22Rv1 (cell line): Measurements from ENCODE around the gene DIPK1B.

Experiments used
- H3K27ac ChIP-seq: fragments of 450-650 bp; 2 replicates; pipeline ENCODE4 v1.5.1; 2017
- CTCF ChIP-seq: fragments of 450-650 bp; IDR thresholded peaks from 2 replicates; pipeline ENCODE4 v1.5.1; 2017; ENCODE audit warnings: mild to moderate bottlenecking
- ZFX ChIP-seq: fragments of 450-650 bp; IDR thresholded peaks from 2 replicates; pipeline ENCODE4 v1.6.1; 2017; ENCODE audit warnings: antibody characterized with exemption, borderline replicate concordance

DIPK1B gene

DNA sequence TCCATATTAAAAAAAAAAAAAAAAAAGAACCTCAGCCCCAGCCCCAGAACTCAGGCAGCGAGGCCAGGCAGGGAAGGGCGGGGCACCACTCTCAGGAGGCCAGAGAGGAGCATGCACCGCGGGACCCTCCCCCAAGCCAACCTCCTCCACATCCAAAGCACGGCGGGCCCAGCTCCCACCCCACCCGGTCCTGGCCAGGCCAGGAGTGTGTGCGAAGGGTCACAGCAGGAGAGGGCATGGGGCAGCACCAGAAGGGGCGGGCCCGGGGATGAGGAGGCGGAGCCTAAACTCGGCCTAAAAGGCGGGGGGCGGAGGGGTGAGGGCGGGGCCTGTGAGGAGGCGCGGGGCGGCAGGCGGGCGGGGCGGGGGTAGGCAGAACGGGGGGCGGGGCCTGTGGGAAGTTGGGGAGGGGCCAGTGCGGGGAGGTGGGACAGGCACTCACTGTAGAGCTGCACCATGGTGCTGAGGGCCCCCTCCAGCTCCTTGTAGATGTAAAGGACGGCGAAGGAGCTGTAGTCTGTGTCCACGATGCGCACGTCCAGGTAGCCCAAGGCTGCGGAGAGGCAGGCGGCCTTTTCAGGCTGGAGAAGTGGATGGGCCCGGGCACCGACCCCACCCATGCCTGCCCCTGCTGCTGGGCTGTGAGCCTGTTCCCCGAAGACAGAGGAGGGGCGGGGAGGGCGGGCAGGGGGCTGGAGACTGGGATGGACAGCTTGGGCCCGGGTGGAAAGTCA is 50.7 kb downstream of the DIPK1B start:
- H3K27ac ChIP-seq, result peak overlapping the region; percentile 40; the same call in 1 of the 2 replicates
- TF ChIP-seq ZFX (no peak), CTCF (0 out of 2 replicates have a peak, but pooled peaks have one; percentile 5)

- no peak overlapping the region for H3K27ac ChIP-seq
- TF ChIP-seq CTCF, result no peak
- no peak for TF ChIP-seq ZFX
These were observed 51.3 kb downstream of the DIPK1B start for GRCh38 chr9:136763649-136764035.

DNA sequence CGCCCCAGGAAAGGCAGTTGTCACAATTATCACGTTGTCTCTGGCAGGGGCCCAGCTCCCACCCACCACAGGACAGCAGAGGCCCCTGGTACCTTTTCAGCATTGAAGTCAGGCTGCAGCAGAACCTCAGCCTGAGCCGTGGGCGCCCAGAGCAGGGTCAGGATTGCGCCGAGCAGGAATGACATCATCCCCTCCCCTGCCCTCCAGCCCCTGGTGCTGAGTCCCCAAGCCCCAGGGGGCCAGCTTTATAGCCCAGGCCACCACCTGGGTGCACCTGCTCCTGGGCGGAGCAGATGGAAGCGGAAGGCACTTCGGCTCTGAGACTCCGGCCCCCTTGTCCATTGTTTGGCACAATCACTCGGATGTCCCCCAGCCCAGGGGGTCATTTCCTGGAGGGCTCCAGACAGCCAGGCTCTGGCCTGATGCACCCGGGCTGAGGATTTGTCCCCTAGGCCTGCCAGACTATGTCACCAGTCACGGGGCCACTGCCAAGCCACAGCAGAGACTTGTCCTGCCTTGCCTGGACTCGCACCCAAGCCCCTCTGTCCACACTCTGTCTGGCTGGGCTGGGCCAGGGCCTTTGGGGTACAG is 52.0 kb downstream of the DIPK1B start, which contains the start of gene LCN15:
Gene LCN15, minus strand, starts transcription at position 218 of the 591 bp plus-strand sequence. Its CDS starts 30 bp downstream, at position 188.
- no peak for TF ChIP-seq CTCF
- no peak for TF ChIP-seq ZFX
- H3K27ac ChIP-seq, result no peak within 1 kb of the TSS

- H3K27ac ChIP-seq, result no peak overlapping the region
- TF ChIP-seq ZFX, result no peak
- TF ChIP-seq CTCF, result no peak
These were observed 52.7 kb downstream of the DIPK1B start for GRCh38 chr9:136765041-136765440.

GRCh38 chr9:136765745-136766409 is 53.5 kb downstream of the DIPK1B start:
- 0 out of 2 replicates have a peak overlapping the region, but pooled peaks have one; percentile 7 for H3K27ac ChIP-seq

DNA sequence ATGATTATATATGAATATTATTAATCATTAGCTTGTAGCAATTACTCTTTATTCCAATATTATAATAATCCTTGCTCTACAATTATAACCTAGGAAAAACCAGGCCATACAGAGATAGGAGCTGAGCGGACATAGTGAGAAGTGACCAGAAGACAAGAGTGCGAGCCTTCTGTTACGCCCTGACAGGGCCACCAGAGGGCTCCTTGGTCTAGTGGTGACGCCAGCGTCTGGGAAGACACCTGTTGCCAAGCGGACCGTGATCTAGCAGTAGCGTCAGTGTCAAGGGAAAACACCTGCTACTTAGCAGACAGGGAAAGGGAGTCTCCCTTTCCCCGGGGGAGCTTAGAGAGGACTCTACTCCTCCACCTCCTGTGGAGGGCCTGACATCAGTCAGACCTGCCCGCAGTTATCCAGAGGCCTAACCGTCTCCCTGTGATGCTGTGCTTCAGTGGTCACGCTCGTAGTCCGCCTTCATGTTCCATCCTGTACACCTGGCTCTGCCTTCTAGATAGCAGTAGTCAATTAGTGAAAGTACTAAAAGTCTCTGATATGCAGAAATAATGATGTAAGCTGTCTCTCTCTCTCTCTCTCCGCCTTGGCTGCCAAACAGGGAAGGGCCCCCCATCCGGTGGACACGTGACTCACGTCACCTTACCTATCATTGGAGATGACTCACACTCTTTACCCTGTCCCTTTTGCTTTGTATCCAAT is 54.2 kb downstream of the DIPK1B start:
- 0 out of 2 replicates have a peak overlapping the region, but pooled peaks have one; percentile 7 for H3K27ac ChIP-seq
- peak; percentile 75 for TF ChIP-seq CTCF

- TF ChIP-seq CTCF (peak; percentile 49), ZFX (no peak)
- no peak overlapping the region for H3K27ac ChIP-seq
These were observed 57.4 kb downstream of the DIPK1B start for GRCh38 chr9:136769710-136770191.
